Measurements from ENCODE around the gene NDUFA7.

NDUFA7 gene

GRCh38 chr19:8261347-8261746 lies 59.8 kb downstream of the NDUFA7 start:
- Histone ChIP-seq H3K4me1 (ENCODE audit: control insufficient read depth, insufficient read depth, low read length) (no peaks in the 10 kb centered on the region), H3K27ac (ENCODE audit: extremely low read depth, low read depth, low read length) (peak overlapping the region; percentile 11; the same call in 1 of the 2 replicates), H3K4me3 (ENCODE audit: low read depth, low read length) (no peak overlapping the region), H3K9me3 (ENCODE audit: control insufficient read depth, insufficient read depth, low read depth, low read length) (no peaks in the 10 kb centered on the region), H3K36me3 (ENCODE audit: control insufficient read depth in 2 of 2, insufficient read depth in 1 of 2, low read length in 2 of 2) (peaks cover 0 to 16% of the 10 kb centered on the region in 2 experiments; a peak in 1 of 3 replicates)
- ChIA-PET CTCF (interaction anchor here (0.5 to 0.7 kb wide), 2 partner anchors 263 to 315 kb away, joined by 3 read pairs; no protein-coding TSS in a partner anchor), POLR2A (no interaction called here)
- TF ChIP-seq ZNF18 (tag by site-specific recombination; IDR thresholded peaks at IDR 0.05) = no peak
- TF ChIP-seq ZNF16 (tag by site-specific recombination; IDR thresholded peaks at IDR 0.05; ENCODE audit: low read depth) = peak; percentile 95
